ENCODE results near the gene NSD2. TPM values are rescaled to one million over a fixed set of nuclear protein-coding genes. Genes with fewer than 3 reads are reported as not detected.

Gene NSD2
- total RNA-seq, 2 donors from 2014 or later, result 153 to 208 TPM

DNA sequence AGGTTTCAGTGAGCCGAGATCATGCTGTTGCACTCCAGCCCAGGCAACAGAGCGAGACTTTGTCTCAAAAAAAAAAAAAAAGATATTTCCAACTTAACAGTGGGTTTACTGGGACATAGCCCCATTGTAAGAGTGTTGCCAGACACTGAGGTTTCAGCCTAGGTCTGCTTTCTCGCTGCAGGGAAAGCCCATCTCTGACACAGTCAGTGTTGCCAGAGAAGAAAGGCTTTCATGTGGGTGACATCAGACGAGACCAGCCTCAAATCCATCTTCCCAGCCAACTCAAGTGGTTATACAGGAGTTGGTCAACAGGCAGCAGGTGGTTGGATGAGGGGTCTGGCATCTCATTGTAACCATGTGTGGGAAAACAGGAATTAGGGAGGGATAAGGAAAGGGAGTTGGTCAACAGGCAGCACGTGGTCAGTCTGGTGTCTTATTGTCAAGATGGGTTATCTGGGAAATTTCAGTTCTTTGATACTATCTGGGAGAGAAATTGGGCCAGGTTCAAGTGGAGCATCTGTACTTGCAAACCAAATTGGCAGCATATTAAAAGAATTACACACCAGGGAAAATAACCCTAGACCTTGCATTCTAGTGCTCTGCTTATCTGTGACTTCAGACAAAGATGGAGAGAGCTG is 96.4 kb downstream of the NSD2 start:
- Mint-ChIP-seq H3K27me3 (ENCODE audit: insufficient read depth) (no peaks in the 10 kb centered on the region), H3K36me3 (ENCODE audit: low read depth) (peaks cover 75% of the 10 kb centered on the region), H3K27ac (no peak overlapping the region), H3K9me3 (peaks cover 2% of the 10 kb centered on the region), H3K4me3 (no peak overlapping the region), H3K4me1 (peaks cover 21% of the 10 kb centered on the region)
- TF ChIP-seq, protein P1, sequence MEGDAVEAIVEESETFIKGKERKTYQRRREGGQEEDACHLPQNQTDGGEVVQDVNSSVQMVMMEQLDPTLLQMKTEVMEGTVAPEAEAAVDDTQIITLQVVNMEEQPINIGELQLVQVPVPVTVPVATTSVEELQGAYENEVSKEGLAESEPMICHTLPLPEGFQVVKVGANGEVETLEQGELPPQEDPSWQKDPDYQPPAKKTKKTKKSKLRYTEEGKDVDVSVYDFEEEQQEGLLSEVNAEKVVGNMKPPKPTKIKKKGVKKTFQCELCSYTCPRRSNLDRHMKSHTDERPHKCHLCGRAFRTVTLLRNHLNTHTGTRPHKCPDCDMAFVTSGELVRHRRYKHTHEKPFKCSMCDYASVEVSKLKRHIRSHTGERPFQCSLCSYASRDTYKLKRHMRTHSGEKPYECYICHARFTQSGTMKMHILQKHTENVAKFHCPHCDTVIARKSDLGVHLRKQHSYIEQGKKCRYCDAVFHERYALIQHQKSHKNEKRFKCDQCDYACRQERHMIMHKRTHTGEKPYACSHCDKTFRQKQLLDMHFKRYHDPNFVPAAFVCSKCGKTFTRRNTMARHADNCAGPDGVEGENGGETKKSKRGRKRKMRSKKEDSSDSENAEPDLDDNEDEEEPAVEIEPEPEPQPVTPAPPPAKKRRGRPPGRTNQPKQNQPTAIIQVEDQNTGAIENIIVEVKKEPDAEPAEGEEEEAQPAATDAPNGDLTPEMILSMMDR (conservative IDR thresholded peaks at IDR 0.05), result no peak
- DNase-seq, result no peak
- Histone ChIP-seq H3K27me3 (ENCODE audit: control insufficient read depth, insufficient read depth, low read length, poor library complexity, severe bottlenecking) (no peaks in the 10 kb centered on the region), H3K4me3 (ENCODE audit: low read length) (no peak overlapping the region), H3K9ac (ENCODE audit: extremely low read depth, low read length, poor library complexity, severe bottlenecking) (no peak overlapping the region), H3K36me3 (ENCODE audit: control insufficient read depth, insufficient read depth, low read length) (peaks cover 94% of the 10 kb centered on the region), H3K9me3 (ENCODE audit: control insufficient read depth, low read length) (peaks cover 9% of the 10 kb centered on the region), H3K27ac (ENCODE audit: low read depth, low read length) (no peak overlapping the region), H3K4me1 (ENCODE audit: control insufficient read depth, insufficient read depth, low read length) (peaks cover 7% of the 10 kb centered on the region)
- 93 to 94% methylated on average over 4 to 5 of the region's 5 CpGs for WGBS, 2 experiments (ENCODE audit: insufficient coverage in 1 of 2, insufficient read length in 1 of 2)

DNA sequence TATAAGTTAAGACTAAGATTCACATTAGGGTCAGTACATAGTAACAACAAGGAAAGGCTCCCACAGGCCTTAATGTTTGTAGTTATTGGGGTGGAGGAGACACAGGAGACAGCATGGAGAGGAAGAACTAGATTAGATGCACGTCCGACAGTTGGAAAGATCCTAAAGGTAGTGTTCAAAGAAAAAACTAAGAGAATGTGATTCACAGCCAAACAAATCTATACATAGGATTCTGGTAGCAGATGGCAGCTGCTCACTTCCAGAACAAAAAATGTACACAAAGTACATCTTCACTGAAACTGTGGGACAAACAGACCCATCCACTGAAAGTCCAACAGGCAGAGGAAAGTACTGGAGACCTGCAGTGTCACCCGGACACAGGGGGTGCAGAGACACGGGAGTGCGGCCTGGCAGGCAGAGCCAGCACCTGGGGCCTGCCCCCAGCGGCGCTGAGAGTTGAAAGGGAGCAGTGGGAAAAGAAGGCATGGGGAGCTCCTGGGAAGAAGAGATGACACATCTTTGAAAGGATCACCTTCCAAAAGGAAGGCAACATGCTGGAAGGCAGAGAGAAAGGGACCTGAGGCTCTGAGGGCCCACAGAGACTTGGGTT is 97.6 kb downstream of the NSD2 start:
- Histone ChIP-seq H3K9ac (ENCODE audit: extremely low read depth, low read length, poor library complexity, severe bottlenecking) (no peak overlapping the region), H3K4me1 (ENCODE audit: control insufficient read depth, insufficient read depth, low read length) (peaks cover 4% of the 10 kb centered on the region), H3K4me3 (ENCODE audit: low read length) (no peak overlapping the region), H3K36me3 (ENCODE audit: control insufficient read depth, insufficient read depth, low read length) (peaks cover 93% of the 10 kb centered on the region), H3K27ac (ENCODE audit: low read depth, low read length) (no peak overlapping the region), H3K9me3 (ENCODE audit: control insufficient read depth, low read length) (peaks cover 9% of the 10 kb centered on the region), H3K27me3 (ENCODE audit: control insufficient read depth, insufficient read depth, low read length, poor library complexity, severe bottlenecking) (no peaks in the 10 kb centered on the region)
- DNase-seq, result no peak
- no peak overlapping the region for H3K4me3 Mint-ChIP-seq
- H3K9me3 Mint-ChIP-seq, result peaks cover 2% of the 10 kb centered on the region
- peaks cover 15% of the 10 kb centered on the region for H3K4me1 Mint-ChIP-seq
- H3K36me3 Mint-ChIP-seq (ENCODE audit: low read depth), result peaks cover 76% of the 10 kb centered on the region
- H3K27ac Mint-ChIP-seq, result no peak overlapping the region
- WGBS, 2 experiments (ENCODE audit: insufficient coverage in 1 of 2, insufficient read length in 1 of 2), result 96 to 100% methylated on average over 7 of the region's 7 CpGs
- H3K27me3 Mint-ChIP-seq (ENCODE audit: insufficient read depth), result no peaks in the 10 kb centered on the region
- TF ChIP-seq, protein P1 (conservative IDR thresholded peaks at IDR 0.05), result no peak

DNA sequence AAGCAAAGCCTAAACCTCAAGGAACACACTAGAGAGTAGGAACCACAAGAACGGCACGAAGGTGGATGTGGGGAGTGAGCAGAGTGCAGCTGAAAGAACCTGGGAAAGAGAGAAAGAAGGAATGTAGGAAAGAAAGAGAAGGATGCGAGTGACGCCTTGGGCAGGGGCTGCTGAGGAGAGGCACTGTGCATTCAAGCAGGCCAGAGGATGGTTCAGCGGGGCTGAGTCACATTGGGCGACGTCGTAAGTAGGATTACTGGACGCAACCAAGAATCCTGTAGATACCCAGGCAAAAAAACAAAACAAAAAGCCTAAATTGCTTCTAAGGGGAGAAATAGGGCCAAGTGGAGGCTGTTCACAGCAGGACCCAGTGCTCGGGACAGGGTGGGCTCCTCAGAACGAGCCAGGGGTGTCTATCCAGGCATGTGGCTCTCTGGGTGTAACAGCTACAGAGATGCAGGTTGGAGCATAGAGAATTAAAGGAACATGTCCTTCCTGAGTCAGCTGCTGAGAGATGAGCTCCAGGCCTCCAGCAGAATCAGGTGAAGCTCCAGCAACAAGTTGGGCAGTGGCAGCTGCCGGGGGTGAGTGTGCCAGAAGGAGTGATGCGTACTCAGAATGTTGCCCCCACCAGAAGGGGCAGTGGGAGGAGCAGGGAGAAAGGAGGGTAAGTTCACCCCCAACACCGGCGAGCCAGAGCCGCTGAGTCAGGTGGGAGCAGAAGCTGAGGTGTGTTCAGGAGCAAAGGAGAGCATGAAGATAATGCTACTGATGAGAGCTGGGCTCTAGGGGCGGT is 98.9 kb downstream of the NSD2 start:
- H3K36me3 Mint-ChIP-seq (ENCODE audit: low read depth), result peaks cover 73% of the 10 kb centered on the region
- Histone ChIP-seq H3K27me3 (ENCODE audit: control insufficient read depth, insufficient read depth, low read length, poor library complexity, severe bottlenecking) (no peaks in the 10 kb centered on the region), H3K4me3 (ENCODE audit: low read length) (no peak overlapping the region), H3K36me3 (ENCODE audit: control insufficient read depth, insufficient read depth, low read length) (peaks cover 93% of the 10 kb centered on the region), H3K4me1 (ENCODE audit: control insufficient read depth, insufficient read depth, low read length) (no peaks in the 10 kb centered on the region), H3K9ac (ENCODE audit: extremely low read depth, low read length, poor library complexity, severe bottlenecking) (no peak overlapping the region), H3K9me3 (ENCODE audit: control insufficient read depth, low read length) (peaks cover under 1% of the 10 kb centered on the region), H3K27ac (ENCODE audit: low read depth, low read length) (no peak overlapping the region)
- H3K27me3 Mint-ChIP-seq (ENCODE audit: insufficient read depth), result no peaks in the 10 kb centered on the region
- H3K4me1 Mint-ChIP-seq, result peaks cover 5% of the 10 kb centered on the region
- 96 to 97% methylated on average over 16 to 17 of the region's 17 CpGs for WGBS, 2 experiments (ENCODE audit: insufficient coverage in 1 of 2, insufficient read length in 1 of 2)
- peak overlapping the region; percentile 62 for H3K27ac Mint-ChIP-seq
- no peak overlapping the region for H3K4me3 Mint-ChIP-seq
- TF ChIP-seq, protein P1 (conservative IDR thresholded peaks at IDR 0.05), result no peak
- no peaks in the 10 kb centered on the region for H3K9me3 Mint-ChIP-seq
- no peak for DNase-seq
